A549 (cell line): ENCODE measurements around the gene GPBP1L1.

Source experiments
- BHLHE40 ChIP-seq: IDR thresholded peaks from 2 replicates; pipeline ENCODE4 v1.6.1; 2012; ENCODE audit warnings: low read depth, low read length, inconsistent platforms
- CEBPB ChIP-seq, 2 experiments: fragments of >200 bp in 1 of 2; sonication (Bioruptor Twin) in 1 of 2; formaldehyde crosslinking in 1 of 2; IDR thresholded peaks; 2 replicates each; pipeline ENCODE4 v1.6.1; 2012 to 2016
- EP300 ChIP-seq, 2 experiments: fragments of >200 bp; sonication (Bioruptor Twin); formaldehyde crosslinking; IDR thresholded peaks; 2 replicates in 1 of 2; 3 replicates in 1 of 2; pipeline ENCODE4 v1.6.1; 2016 to 2017
- JUNB ChIP-seq: fragments of >200 bp; sonication (Bioruptor Twin); formaldehyde crosslinking; IDR thresholded peaks from 2 replicates; pipeline ENCODE4 v1.6.1; 2016
- POLR2A ChIP-seq: IDR thresholded peaks from 2 replicates; pipeline ENCODE4 v1.6.1; 2012; ENCODE audit warnings: mild to moderate bottlenecking, low read length
- RFX5 ChIP-seq: fragments of 450-650 bp; IDR thresholded peaks from 2 replicates; pipeline ENCODE4 v1.7.1; 2014; ENCODE audit warnings: antibody characterized with exemption, mild to moderate bottlenecking, moderate library complexity
- SMC3 ChIP-seq: fragments of >200 bp; sonication (Bioruptor Twin); formaldehyde crosslinking; IDR thresholded peaks from 3 replicates; pipeline ENCODE4 v1.6.1; 2018; ENCODE audit warnings: inconsistent platforms
- TP53 ChIP-seq: fragments of 250-450 bp; sonication (Bioruptor Pico); IDR thresholded peaks from 2 replicates; pipeline ENCODE4 v1.5.0; 2021; ENCODE audit warnings: mild to moderate bottlenecking, moderate library complexity
- ZNF302 ChIP-seq: fragments of 250-450 bp; sonication (Bioruptor Pico); IDR thresholded peaks from 2 replicates; pipeline ENCODE4 v1.9.0; 2021; ENCODE audit warnings: inconsistent platforms, mild to moderate bottlenecking, moderate library complexity
- TF ChIP-seq, protein P1 (sequence below): fragments of >200 bp; sonication (Bioruptor Twin); formaldehyde crosslinking; IDR thresholded peaks from 3 replicates; pipeline ENCODE4 v1.5.1; 2016
- TF ChIP-seq, protein P2 (sequence below): fragments of 200-600 bp; sonication (generic); IDR thresholded peaks from 2 replicates; pipeline ENCODE4 v1.6.1; 2016; ENCODE audit warnings: antibody characterized with exemption, mild to moderate bottlenecking, moderate library complexity
- TF ChIP-seq, protein P3 (sequence below): fragments of 450-650 bp; IDR thresholded peaks from 2 replicates; pipeline ENCODE4 v1.6.1; 2014; ENCODE audit warnings: antibody characterized with exemption
- TF ChIP-seq, protein P4 (sequence below): fragments of >200 bp; sonication (Bioruptor Twin); formaldehyde crosslinking; IDR thresholded peaks from 3 replicates; pipeline ENCODE4 v1.6.1; 2016
- TF ChIP-seq, protein P5 (sequence below): IDR thresholded peaks from 2 replicates; pipeline ENCODE4 v1.6.1; 2012

DNA sequence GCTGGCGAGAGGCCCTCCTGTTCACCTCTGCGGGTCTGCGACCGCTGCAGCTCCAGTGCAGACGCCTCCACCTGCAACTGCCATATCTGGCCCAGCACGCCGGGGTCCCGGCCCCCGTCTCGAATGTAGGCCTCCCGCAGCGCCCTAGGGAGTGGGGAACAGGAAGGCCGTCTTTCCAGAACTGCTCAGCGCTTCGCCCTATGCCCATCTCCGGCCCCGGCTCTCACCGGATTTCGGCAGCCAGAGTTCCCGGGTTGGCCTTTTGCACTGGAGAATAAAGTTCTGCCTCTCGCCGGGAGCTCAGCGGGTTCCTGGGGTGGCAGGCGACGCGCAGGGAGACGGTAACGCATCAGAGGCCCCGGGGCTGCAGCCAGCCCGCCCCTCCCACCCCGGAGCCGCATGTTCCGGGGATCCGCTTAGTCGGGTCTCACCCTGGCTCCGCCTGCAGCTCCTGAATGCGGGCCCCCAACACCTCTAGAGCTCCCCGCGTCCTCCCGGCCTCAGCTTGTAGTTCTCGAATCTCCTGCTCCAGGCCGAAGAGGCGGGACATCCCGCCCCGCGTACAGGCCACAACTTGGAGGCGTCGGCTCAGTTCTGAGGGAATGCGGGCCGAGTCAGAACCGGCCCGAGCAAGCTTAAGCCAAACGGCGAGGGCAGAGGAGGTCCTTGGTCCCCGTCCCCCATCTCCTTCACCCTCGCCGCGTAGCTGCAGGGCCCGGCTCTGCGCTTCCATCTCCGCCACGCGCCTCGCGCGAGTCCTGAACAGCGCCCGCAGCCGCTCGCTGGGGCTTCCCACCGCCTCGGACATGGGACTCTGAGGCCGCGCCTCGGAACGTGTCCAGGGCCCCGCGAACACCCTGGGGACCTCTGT lies 63.6 kb downstream of the GPBP1L1 start:
- TF ChIP-seq, protein P1, sequence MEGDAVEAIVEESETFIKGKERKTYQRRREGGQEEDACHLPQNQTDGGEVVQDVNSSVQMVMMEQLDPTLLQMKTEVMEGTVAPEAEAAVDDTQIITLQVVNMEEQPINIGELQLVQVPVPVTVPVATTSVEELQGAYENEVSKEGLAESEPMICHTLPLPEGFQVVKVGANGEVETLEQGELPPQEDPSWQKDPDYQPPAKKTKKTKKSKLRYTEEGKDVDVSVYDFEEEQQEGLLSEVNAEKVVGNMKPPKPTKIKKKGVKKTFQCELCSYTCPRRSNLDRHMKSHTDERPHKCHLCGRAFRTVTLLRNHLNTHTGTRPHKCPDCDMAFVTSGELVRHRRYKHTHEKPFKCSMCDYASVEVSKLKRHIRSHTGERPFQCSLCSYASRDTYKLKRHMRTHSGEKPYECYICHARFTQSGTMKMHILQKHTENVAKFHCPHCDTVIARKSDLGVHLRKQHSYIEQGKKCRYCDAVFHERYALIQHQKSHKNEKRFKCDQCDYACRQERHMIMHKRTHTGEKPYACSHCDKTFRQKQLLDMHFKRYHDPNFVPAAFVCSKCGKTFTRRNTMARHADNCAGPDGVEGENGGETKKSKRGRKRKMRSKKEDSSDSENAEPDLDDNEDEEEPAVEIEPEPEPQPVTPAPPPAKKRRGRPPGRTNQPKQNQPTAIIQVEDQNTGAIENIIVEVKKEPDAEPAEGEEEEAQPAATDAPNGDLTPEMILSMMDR = no peak
- TF ChIP-seq CEBPB (IDR thresholded peaks at IDR 0.05) (no peak), BHLHE40 (no peak), POLR2A (no peak), EP300 (IDR thresholded peaks at IDR 0.05) (no peak), JUNB (no peak), RFX5 (no peak), TP53 (CRISPR knock-in tag) (no peak), ZNF302 (CRISPR knock-in tag) (no peak), SMC3 (no peak)
- TF ChIP-seq, protein P2, sequence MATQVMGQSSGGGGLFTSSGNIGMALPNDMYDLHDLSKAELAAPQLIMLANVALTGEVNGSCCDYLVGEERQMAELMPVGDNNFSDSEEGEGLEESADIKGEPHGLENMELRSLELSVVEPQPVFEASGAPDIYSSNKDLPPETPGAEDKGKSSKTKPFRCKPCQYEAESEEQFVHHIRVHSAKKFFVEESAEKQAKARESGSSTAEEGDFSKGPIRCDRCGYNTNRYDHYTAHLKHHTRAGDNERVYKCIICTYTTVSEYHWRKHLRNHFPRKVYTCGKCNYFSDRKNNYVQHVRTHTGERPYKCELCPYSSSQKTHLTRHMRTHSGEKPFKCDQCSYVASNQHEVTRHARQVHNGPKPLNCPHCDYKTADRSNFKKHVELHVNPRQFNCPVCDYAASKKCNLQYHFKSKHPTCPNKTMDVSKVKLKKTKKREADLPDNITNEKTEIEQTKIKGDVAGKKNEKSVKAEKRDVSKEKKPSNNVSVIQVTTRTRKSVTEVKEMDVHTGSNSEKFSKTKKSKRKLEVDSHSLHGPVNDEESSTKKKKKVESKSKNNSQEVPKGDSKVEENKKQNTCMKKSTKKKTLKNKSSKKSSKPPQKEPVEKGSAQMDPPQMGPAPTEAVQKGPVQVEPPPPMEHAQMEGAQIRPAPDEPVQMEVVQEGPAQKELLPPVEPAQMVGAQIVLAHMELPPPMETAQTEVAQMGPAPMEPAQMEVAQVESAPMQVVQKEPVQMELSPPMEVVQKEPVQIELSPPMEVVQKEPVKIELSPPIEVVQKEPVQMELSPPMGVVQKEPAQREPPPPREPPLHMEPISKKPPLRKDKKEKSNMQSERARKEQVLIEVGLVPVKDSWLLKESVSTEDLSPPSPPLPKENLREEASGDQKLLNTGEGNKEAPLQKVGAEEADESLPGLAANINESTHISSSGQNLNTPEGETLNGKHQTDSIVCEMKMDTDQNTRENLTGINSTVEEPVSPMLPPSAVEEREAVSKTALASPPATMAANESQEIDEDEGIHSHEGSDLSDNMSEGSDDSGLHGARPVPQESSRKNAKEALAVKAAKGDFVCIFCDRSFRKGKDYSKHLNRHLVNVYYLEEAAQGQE = no peak
- TF ChIP-seq, protein P3, sequence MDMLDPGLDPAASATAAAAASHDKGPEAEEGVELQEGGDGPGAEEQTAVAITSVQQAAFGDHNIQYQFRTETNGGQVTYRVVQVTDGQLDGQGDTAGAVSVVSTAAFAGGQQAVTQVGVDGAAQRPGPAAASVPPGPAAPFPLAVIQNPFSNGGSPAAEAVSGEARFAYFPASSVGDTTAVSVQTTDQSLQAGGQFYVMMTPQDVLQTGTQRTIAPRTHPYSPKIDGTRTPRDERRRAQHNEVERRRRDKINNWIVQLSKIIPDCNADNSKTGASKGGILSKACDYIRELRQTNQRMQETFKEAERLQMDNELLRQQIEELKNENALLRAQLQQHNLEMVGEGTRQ = no peak
- TF ChIP-seq, protein P4, sequence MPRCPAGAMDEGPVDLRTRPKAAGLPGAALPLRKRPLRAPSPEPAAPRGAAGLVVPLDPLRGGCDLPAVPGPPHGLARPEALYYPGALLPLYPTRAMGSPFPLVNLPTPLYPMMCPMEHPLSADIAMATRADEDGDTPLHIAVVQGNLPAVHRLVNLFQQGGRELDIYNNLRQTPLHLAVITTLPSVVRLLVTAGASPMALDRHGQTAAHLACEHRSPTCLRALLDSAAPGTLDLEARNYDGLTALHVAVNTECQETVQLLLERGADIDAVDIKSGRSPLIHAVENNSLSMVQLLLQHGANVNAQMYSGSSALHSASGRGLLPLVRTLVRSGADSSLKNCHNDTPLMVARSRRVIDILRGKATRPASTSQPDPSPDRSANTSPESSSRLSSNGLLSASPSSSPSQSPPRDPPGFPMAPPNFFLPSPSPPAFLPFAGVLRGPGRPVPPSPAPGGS = no peak
- TF ChIP-seq, protein P5, sequence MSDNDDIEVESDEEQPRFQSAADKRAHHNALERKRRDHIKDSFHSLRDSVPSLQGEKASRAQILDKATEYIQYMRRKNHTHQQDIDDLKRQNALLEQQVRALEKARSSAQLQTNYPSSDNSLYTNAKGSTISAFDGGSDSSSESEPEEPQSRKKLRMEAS = no peak
